ENCODE measurements around the gene CEBPE.

- TF ChIP-seq CTCF (IDR thresholded peaks at IDR 0.05; ENCODE audit: insufficient read depth, low read depth, low read length) = no peak
- TF ChIP-seq EZH2 (IDR thresholded peaks at IDR 0.05; ENCODE audit: insufficient read depth, low read length) = no peak
Observed at GRCh38 chr14:23137813-23138535, 18.9 kb upstream of the CEBPE start.

Data from astrocyte (in vitro differentiated cells and primary cell).